WTC11 (cell line): ENCODE measurements around the gene RPL37A. TPM values are rescaled to one million over a fixed set of nuclear protein-coding genes. Genes with fewer than 3 reads are reported as not detected.

Experiments used
- ATAC-seq: fragments of 200-7000 bp; cut with Tn5 transposase; 2 replicates; pipeline ENCODE4 v1.10.0; 2021; ENCODE audit warnings: mild to moderate bottlenecking, moderate library complexity
- CTCF ChIA-PET: fragments of 300-600 bp; sonication (Branson Sonifier 250); formaldehyde crosslinking; loops from one replicate; lab custom pipeline; 2021; ENCODE audit warnings: antibody characterized with exemption; lab: Charles Lee
- POLR2A ChIA-PET: fragments of 350-600 bp; sonication (Branson Sonifier 250); formaldehyde crosslinking; loops from one replicate; lab custom pipeline; 2021; ENCODE audit warnings: antibody characterized with exemption; lab: Charles Lee
- DNase-seq: peaks from one replicate; pipeline ENCODE4 v3.0.0; 2021; ENCODE audit warnings: low spot score
- H3K27ac Mint-ChIP-seq: 2 replicates; pipeline ENCODE4 v1.8.0; 2021; ENCODE audit warnings: mixed read lengths
- H3K27me3 Mint-ChIP-seq: 2 replicates; pipeline ENCODE4 v1.8.0; 2021; ENCODE audit warnings: low read depth, mild to moderate bottlenecking, moderate library complexity, mixed read lengths
- H3K36me3 Mint-ChIP-seq: 2 replicates; pipeline ENCODE4 v1.8.0; 2021; ENCODE audit warnings: mixed read lengths
- H3K4me1 Mint-ChIP-seq: 2 replicates; pipeline ENCODE4 v1.8.0; 2022; ENCODE audit warnings: mixed read lengths
- H3K4me3 Mint-ChIP-seq: 2 replicates; pipeline ENCODE4 v1.8.0; 2021; ENCODE audit warnings: mild to moderate bottlenecking, moderate library complexity, mixed read lengths
- H3K9me3 Mint-ChIP-seq: 2 replicates; pipeline ENCODE4 v1.8.0; 2021; ENCODE audit warnings: mixed read lengths
- AFF4 ChIP-seq: sonication (generic); formaldehyde crosslinking; IDR thresholded peaks from 2 replicates; pipeline ENCODE4 v1.8.1; 2023; ENCODE audit warnings: mild to moderate bottlenecking, missing genetic modification reagents, borderline replicate concordance
- ARID4B ChIP-seq: sonication (generic); formaldehyde crosslinking; IDR thresholded peaks from 2 replicates; pipeline ENCODE4 v1.8.0; 2023; ENCODE audit warnings: missing genetic modification reagents, mild to moderate bottlenecking, borderline replicate concordance
- ATF6 ChIP-seq: sonication (generic); formaldehyde crosslinking; IDR thresholded peaks from 2 replicates; pipeline ENCODE4 v1.8.1; 2023; ENCODE audit warnings: mild to moderate bottlenecking, missing genetic modification reagents
- CTCF ChIP-seq: fragments of 200-600 bp; IDR thresholded peaks from 2 replicates; pipeline ENCODE4 v1.8.0; 2022; ENCODE audit warnings: antibody characterized with exemption
- ETV6 ChIP-seq: sonication (generic); formaldehyde crosslinking; IDR thresholded peaks from 2 replicates; pipeline ENCODE4 v1.8.1; 2022; ENCODE audit warnings: mild to moderate bottlenecking, missing genetic modification reagents
- GABPB1 ChIP-seq: sonication (generic); formaldehyde crosslinking; IDR thresholded peaks from 2 replicates; pipeline ENCODE4 v1.8.1; 2023; ENCODE audit warnings: mild to moderate bottlenecking, missing genetic modification reagents
- NR3C1 ChIP-seq: sonication (generic); formaldehyde crosslinking; conservative IDR thresholded peaks from 2 replicates; pipeline ENCODE4 v1.8.1; 2023; ENCODE audit warnings: low read depth, mild to moderate bottlenecking, missing genetic modification reagents
- SOX15 ChIP-seq: fragments of 250-450 bp; sonication (Bioruptor Pico); IDR thresholded peaks from 2 replicates; pipeline ENCODE4 v1.9.0; 2021; ENCODE audit warnings: mild to moderate bottlenecking
- USF1 ChIP-seq: sonication (generic); formaldehyde crosslinking; IDR thresholded peaks from 2 replicates; pipeline ENCODE4 v1.8.0; 2022; ENCODE audit warnings: mild to moderate bottlenecking, missing genetic modification reagents
- ZMAT4 ChIP-seq: fragments of 250-450 bp; sonication (Bioruptor Pico); IDR thresholded peaks from 2 replicates; pipeline ENCODE4 v1.9.0; 2021; ENCODE audit warnings: mild to moderate bottlenecking
- total RNA-seq: library from RNA; stranded (reverse); gene quantifications from 3 replicates; pipeline ENCODE4 v1.2.3, GENCODE V29; 2021

Gene RPL37A
- total RNA-seq, 1 experiment from 2014 or later: 3,135 TPM

GRCh38 chr2:216527600-216527999 is 29.0 kb downstream of the RPL37A start:
- DNase-seq (no peak), ATAC-seq (no peak)
- ChIA-PET POLR2A (no interaction called here), CTCF (no interaction called here)
- Mint-ChIP-seq H3K9me3 (peaks cover 13% of the 10 kb centered on the region), H3K27ac (no peak overlapping the region), H3K4me1 (peaks cover 23% of the 10 kb centered on the region), H3K27me3 (no peaks in the 10 kb centered on the region), H3K36me3 (peaks cover 21% of the 10 kb centered on the region), H3K4me3 (no peak overlapping the region)
- no peak for TF ChIP-seq ARID4B (CRISPR knock-in tag)

GRCh38 chr2:216532562-216532961 is 33.9 kb downstream of the RPL37A start:
- ATAC-seq: no peak
- H3K27ac Mint-ChIP-seq: peak overlapping the region; percentile 28; the same call in 1 of the 2 replicates

More at GRCh38 chr2:216532562-216532961, 33.9 kb downstream of the RPL37A start:
- no peak overlapping the region for H3K4me3 Mint-ChIP-seq
- peaks cover 4% of the 10 kb centered on the region; the same call in 1 of the 2 replicates for H3K36me3 Mint-ChIP-seq
- H3K4me1 Mint-ChIP-seq: peaks cover 38% of the 10 kb centered on the region
- ChIA-PET POLR2A (no interaction called here), CTCF (interaction anchor here (0.6 to 2.9 kb wide), 3 partner anchors 13 to 201 kb away, joined by 3 to 10 read pairs (median 8); no protein-coding TSS in a partner anchor)
- no peak for DNase-seq
- H3K27me3 Mint-ChIP-seq: no peaks in the 10 kb centered on the region
- no peaks in the 10 kb centered on the region for H3K9me3 Mint-ChIP-seq
- no peak for TF ChIP-seq AFF4
- no peak for TF ChIP-seq USF1
- no peak for TF ChIP-seq ZMAT4 (CRISPR knock-in tag)
- TF ChIP-seq SOX15: no peak
- TF ChIP-seq NR3C1 (CRISPR knock-in tag): no peak
- no peak for TF ChIP-seq CTCF
- no peak for TF ChIP-seq ATF6 (CRISPR knock-in tag)
- TF ChIP-seq ETV6 (CRISPR knock-in tag): no peak
- no peak for TF ChIP-seq GABPB1
